Measurements from ENCODE around the gene SLF2. TPM values are rescaled to one million over a fixed set of nuclear protein-coding genes. Genes with fewer than 3 reads are reported as not detected.
"Not testable (repeated sequence)": the region's sequence is repeated elsewhere in the genome, so short reads cannot be mapped to it uniquely, and the experiment has no call there.

Gene SLF2
- polyA plus RNA-seq, 3 donors = 33.4 to 45.6 (median 36.9) TPM

DNA sequence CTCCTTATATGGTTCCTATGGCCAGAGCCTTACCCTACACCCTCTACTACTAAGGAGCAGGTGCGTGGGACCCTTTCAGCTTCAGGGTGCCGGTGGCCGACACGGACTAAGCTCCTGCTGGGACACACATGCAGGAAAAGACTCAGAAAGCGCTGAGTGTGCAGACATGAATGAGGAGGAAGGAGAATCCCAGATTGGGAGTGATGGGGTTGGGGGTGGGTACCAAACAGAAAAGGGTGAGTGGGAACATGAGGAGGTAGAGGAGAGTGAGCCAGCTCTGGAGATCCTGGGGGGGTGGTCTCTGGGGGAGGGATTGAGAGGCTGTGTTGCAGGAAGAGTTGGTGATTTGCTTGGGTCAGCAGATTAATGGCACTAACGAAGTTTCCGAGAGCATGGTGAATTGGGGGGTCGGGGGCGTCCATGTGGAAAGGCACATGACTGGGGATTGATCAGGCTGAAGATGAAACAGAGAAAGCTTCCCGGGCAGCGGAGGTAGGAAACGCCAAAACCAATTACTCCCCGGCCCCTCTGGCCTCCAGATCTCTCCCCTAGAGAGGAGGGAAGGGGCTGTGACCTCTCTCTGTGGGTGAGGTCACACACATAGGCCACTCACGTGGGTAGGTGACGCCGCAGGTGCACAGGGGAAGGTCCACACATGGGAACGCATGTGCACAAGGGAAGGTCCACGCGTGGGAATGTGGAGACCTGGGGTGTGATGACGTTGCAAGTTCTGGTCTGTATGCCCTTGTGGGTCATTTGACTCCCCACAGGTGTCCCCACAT, 37.9 kb upstream of the SLF2 start:
- no peak for DNase-seq (ENCODE audit: extremely low read depth in 1 of 11, low read depth in 9 of 11, low spot score in 4 of 11)

DNA sequence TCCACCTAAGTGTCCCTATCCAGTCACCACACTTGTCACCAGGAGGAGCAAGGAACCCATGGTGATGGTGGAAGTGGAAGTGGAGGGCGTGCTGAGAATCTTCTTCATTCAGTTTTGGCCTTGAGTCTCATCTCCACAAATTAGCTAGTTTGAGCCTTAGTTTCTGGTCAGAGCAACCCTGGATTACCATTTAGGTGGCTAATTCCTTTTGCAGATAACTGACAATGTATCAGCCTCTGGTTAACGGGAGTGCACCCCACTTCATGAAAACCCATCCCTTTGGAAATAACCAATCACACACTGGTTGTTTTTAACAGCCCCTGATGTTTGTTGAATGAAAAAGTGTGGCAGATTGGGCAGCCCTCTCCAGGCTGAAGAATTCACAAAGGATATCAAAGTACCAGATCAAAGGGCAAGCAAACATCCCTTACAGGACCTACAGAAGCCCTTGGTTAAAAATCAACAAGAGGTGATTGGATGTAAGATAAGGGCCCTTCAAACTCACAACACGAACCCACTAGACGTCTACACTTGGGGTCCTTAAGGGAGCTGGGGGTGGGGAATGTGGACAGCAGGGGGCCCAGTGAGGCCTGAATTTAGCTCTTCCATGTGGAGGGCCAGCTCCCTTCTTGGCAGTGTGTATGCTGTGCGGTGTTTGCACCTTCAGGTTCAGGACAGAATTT, 37.1 kb upstream of the SLF2 start:
- DNase-seq (ENCODE audit: extremely low read depth in 1 of 11, low read depth in 9 of 11, low spot score in 4 of 11) = no peak

DNA sequence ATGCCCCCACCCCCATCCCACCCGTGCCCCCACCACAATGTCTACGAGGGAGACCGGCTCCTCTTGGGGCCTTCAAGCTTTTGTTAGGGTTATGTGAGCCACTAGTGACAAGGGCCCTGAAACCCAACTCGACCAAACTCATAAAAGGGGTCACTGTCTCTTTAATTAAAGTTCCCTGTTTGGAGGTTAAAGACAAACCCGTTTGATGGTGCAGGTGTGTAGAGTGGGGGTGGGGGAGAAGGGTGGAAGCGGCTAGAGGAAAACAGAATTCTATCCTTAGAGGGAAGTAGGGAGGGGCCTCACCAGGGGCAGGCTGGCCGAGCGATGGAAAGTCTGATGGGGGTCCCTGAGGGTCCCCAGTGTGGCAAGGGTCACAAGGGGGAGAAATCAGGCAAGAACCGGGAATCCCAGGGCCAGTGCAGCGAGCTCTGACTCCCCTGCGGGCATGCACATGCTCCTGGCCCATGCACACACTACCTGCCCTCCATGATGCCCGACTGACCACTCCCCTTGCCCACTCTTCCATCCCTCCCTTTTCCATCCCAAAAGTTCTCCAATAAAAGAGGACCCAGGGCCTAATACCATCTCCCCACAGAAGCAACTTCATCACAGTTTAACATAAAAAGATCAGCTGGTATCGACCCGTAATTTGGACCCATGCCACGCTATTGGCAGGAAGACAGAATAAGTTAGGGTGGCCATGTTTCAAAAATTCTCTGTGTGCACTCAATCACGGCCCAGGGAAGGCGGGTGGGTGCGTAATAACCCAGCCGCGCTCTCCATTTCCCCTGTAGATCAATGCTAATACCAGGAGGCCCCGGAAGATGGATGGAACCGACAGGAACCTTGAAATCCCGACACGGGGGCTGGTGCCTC, 35.9 kb upstream of the SLF2 start:
- DNase-seq (ENCODE audit: extremely low read depth in 1 of 11, low read depth in 9 of 11, low spot score in 4 of 11) = no peak

DNA sequence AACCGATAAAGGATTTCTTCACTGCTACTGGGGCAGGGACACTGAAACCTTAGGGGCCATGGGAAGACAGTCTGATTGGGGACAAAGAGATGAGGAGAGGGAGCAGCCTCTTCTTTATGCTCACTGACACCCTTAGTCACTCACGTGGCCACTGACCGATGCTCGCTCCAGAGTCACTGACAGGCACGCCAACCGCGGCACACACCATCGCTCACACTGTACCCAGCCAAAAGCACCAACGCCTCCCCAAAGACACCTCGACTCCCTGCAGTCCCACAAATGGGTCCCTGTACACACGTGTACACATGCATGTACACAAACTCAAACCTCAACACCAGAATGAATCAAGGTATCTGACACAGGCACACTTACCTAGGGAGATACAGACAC, 35.3 kb upstream of the SLF2 start:
- DNase-seq (ENCODE audit: extremely low read depth in 1 of 11, low read depth in 9 of 11, low spot score in 4 of 11) = no peak

DNA sequence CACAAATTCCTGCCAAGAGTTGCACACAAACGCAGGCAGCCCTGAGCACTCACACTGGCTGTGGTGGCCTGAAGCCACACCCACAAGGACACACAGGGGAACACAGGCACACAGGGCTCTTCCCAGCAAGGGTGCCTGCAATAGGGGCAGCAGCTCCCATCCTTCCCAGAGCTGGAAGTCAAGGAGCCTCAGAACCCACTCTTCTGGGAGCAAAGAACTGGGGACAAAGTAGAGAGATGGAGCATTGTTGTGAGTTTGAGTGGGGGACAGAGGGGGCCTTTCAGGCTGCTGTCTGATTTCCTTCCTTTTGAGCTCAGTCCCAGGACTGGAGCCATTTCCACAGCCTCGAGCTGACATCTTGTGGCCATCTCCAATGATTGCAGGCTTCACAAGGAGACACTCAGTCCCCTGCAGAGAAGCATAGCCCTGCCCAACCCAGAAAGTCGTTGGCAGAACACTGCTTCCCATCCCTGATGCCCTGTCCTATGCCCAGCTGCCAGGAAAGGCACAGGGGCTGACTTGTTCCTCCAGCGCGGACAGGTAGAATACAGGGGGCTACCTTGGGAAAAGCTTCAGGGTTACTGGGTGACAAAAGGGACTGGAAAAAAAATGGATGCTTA, 34.4 kb upstream of the SLF2 start:
- DNase-seq (ENCODE audit: extremely low read depth in 1 of 11, low read depth in 9 of 11, low spot score in 4 of 11) = peak in 8 of 11 donors; percentile 61 to 82 (median 72)

DNA sequence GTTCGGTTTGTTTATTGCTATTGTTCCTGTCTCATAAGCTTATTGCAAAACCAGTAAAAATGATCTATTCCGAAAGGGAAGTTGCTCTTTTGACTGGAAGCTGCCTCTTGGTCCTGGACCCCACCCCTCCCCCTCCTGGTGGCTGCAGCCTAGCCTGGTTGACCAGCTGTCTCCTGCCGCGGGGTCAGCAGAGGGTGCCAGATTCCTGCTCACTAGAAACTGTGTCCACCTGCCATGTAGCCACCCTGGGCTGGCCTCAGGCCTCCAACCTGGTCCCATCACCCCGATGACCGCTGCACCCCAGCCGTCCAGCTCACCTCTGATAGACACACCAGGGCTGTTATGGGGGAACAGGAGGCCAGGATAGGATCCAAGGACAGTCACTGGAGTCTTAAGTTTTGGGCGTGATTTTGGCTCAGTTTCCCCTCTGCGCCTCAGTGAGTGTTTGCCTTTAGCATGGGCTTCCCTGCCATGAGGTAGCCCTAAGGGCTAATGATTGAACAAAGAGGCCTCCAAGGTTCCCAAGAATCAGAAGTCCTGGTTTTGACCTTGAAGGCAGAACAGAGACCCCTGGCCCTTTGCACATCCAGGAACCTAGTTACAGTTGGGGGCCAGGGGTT, 32.9 kb upstream of the SLF2 start:
- DNase-seq (ENCODE audit: extremely low read depth in 1 of 11, low read depth in 9 of 11, low spot score in 4 of 11) = no peak

DNA sequence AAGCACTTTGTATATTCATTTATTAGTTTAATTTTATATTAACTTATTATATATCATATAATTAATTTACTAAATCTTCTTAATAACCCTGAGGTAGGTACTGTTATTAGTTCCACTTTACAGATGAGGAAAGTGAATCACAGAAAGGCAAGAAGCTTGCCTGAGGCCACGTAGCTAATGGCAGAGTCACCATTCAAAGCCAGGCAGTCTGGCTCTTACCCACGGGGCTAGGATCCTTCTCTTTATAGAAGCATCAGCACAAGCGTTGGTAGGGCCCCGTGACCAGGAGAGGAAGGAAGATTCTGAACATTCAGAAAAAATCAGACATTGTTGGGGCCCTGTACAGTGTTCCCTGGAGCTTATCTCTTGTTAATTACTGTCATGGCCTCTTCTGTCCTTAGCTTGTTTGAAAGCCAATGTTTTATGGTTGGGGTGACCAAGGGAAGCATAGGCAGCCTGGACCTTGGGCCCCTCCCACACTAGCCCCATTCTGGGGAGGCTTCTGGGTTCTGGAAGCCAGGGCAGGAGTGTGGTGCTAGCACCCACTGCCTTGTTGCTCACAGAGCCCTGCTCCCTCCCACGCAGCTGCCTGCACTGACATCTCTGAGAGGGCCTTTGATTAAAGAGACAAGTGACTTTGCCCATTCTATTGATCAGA, 31.1 kb upstream of the SLF2 start:
- no peak for DNase-seq (ENCODE audit: extremely low read depth in 1 of 11, low read depth in 9 of 11, low spot score in 4 of 11)

DNA sequence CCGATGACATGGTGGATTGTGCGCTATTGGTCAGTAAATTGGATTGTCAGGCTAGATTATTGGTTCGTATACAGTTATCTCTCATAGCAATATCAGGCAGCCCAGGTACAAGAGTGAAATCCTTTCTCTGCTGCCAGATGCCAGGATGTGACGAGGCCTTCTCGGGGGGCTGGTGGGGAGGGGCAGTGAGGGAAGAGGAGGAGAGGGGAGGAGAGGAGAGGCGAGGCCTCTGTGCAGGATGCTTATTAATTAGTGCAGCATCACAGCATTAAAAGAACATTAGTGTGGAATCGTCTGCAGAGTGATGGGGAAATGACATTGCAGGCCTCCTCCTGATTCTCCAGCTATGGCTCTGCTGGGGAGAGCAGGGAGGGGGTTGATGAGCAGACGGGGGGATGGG, 30.5 kb upstream of the SLF2 start:
- no peak for DNase-seq (ENCODE audit: extremely low read depth in 1 of 11, low read depth in 9 of 11, low spot score in 4 of 11)

DNA sequence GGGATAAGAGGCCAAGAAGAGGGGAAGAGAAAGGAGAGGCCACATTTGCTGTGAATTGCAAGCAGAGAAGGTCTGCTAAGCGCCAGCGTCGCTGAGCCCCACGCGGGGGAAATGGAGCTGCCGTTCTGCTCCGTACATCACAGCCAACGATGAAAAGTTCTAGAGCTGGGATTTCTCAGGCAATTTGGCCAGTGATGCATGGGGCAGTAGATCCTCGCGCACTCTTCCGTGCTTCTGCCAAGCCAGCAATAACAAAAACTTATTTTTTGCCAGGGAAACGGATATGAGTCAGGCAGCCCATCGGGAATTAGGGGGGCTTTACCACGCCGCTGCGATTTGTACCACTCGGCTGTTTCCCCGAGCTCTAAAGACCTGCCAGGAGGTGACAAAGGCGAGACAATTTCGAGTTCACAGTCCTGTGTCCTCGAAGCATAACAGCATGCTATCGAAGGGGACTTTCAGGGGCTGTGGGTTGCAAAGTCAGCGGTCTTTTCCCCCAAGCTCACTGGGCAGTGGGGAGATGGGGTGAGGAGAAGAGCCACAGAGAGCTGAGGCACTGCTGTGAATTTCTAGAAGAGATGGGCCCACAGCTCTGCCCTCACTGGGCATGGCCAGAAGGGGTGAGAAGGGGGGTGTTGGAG, 30.0 kb upstream of the SLF2 start:
- DNase-seq (ENCODE audit: extremely low read depth in 1 of 11, low read depth in 9 of 11, low spot score in 4 of 11) = no peak

DNA sequence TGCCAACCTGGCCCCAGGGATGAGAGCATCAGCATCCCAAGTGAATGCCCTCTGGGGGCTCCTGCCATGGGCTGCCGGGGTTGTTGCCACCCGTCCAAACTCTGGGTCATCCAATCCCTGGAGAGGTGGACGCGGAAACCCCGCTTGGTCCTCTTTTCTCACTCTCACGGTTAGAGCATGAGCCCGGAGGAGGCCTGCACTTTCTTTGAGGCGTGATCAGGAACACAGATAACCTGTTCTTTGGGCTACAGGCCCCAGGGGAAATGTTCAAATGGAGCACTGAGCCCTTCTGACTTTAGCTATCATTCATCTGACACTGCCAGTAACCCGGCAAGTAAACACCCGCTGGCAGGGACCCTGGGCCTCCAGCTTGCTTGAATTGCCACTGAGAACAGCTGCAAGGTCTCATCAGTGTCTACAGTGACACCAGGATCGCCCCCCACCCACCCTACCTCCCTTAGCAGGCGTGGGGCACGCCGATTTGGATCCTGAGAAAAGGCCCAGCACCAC, 29.4 kb upstream of the SLF2 start:
- DNase-seq (ENCODE audit: extremely low read depth in 1 of 11, low read depth in 9 of 11, low spot score in 4 of 11) = no peak

DNA sequence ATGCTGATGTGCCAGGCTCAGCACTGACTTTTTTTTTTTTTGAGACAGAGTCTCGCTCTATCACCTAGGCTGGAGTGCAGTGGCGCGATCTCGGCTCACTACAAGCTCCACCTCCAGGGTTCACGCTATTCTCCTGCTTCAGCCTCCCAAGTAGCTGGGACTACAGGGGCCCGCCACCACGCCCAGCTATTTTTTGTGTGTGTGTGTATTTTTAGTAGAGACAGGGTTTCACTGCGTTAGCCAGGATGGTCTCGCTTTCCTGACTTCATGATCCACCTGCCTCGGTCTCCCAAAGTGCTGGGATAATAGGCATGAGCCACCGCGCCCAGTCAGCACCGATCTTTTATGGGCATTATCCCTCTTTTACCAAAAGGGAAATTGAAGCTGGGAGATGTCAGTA, 27.2 kb upstream of the SLF2 start:
- not testable (repeated sequence) for DNase-seq (ENCODE audit: extremely low read depth in 1 of 11, low read depth in 9 of 11, low spot score in 4 of 11)

DNA sequence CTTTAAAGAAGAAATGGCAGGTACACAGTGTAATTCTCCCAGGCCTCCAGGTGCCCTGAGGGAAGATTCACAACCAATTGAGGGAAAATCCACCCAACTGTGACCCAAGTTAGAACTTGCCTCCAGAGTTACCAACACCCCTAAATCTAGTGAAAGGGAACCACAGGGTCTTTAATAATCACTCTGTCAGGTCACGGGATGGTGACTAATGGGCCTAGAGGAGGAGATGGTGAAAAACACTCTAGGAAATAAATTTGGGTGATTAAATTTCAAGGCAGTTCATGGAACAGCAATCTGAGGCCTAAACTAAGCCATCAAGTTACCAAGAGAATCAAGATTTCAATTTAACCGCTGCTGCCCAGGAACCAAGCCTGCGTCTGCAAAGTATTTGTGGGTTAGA, 26.7 kb upstream of the SLF2 start:
- DNase-seq (ENCODE audit: extremely low read depth in 1 of 11, low read depth in 9 of 11, low spot score in 4 of 11) = peak in 6 of 11 donors; percentile 58 to 84 (median 70)

DNA sequence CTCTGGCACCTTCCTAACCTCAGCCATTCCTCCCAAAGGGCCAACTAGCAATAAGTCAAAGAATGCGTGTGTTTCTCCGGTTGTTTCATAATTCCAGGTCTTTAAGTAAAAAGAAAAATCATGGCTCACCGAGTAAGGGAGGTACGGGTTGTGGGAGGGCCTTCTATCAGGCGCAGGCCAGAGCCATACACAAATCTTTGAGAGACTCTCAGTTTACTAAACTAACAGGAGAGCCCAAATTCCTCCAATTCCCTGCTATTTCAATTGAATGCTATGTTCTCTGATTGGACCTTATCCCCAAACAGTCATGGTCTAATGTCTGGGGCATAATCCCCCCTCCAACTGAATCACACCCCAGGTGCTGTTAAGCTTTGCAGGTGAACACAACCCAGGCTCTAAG, 26.2 kb upstream of the SLF2 start:
- DNase-seq (ENCODE audit: extremely low read depth in 1 of 11, low read depth in 9 of 11, low spot score in 4 of 11) = no peak

DNA sequence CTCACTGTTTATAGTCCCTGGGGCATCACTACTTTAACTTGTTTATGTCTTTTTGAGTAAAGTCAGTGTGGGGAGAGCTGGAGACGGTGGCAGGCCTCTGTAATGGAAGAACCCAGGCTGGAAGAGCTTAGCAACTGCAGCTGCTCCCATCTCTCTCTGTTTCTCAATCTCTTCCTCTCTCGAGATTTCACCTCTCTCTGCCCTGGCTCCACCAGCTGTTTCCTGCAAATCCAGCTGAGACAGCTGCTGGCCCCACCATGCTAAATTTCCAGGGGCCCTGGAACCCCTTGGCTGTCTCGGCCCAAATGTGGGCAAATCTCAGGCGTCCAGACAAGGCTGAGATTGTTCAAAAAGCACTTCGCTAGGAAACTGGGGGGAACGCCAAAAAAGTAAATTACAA, 25.8 kb upstream of the SLF2 start:
- DNase-seq (ENCODE audit: extremely low read depth in 1 of 11, low read depth in 9 of 11, low spot score in 4 of 11) = no peak

DNA sequence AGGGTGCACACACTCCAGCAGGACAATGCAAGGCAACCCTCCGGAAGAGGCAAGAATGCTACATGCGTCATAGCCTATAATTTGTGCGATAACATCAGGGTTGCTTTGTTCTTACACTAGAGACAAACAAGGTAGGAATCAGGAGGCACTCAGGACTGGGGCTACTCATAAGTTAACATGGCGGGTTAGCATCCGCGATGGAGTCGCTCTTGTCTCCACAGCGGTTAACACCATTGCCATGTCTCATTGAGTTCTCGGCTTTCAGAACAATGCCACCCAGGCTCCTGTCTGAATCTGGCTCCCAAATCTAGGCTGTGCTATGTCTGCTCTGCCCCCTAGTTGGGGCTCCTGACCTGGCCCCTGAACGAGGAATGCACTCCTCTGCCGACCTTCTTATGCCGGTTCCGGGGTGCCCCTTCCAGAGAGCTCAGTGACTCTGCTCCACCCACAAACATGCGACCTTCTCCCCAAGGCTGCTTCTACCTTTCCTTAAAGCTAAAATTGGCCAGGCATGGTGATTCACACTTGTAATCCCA, 24.9 kb upstream of the SLF2 start:
- no peak for DNase-seq (ENCODE audit: extremely low read depth in 1 of 11, low read depth in 9 of 11, low spot score in 4 of 11)

DNA sequence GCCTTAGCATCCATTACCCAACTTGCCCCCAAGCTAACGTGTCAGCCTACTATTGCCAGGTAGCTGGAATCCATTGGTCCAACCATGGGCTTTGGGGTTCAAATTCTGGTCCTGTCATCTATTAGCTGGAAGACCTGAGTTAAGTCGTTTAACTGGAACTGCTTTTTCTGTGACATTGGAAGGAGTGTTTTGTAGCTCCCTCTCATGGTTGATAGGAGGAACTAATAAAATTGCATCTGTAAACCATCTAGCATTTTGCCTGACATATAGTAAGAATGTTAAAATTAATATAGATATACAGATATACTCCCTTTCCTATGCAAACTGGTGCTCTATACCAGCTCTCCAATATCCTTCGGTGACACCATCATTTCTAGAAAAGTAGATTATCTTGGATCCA, 23.8 kb upstream of the SLF2 start:
- no peak for DNase-seq (ENCODE audit: extremely low read depth in 1 of 11, low read depth in 9 of 11, low spot score in 4 of 11)

DNA sequence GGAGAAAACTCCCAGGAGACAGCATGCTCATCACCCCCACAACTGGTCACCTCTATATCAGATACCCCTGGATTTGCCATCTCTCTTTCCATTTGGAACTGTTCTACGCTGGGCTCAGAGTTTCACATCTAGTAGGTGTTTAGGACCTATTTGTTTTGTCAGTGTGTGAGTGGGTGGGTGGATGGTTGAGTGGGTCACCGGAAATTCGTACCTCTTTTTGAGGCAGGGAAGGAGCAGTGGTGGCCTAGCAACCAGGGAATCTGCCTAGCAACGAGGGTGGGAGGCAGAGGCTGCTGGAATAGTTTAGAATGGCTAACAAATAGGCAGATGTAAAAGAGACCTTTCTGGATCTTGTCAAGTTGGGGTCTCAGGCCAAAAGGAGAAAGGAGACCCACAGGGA, 23.2 kb upstream of the SLF2 start:
- DNase-seq (ENCODE audit: extremely low read depth in 1 of 11, low read depth in 9 of 11, low spot score in 4 of 11) = no peak

Data from renal cortex interstitium (tissue), 11 donors.